Activated T-cell treated with anti-CD3 and anti-CD28 coated beads for 1 hour (primary cell): ENCODE measurements around the gene TMEM132D.

ENCODE experiments used
- DNase-seq: peaks from one replicate; pipeline ENCODE4 v3.0.0-alpha.2; 2020; ENCODE audit warnings: low read depth

TMEM132D gene

DNA sequence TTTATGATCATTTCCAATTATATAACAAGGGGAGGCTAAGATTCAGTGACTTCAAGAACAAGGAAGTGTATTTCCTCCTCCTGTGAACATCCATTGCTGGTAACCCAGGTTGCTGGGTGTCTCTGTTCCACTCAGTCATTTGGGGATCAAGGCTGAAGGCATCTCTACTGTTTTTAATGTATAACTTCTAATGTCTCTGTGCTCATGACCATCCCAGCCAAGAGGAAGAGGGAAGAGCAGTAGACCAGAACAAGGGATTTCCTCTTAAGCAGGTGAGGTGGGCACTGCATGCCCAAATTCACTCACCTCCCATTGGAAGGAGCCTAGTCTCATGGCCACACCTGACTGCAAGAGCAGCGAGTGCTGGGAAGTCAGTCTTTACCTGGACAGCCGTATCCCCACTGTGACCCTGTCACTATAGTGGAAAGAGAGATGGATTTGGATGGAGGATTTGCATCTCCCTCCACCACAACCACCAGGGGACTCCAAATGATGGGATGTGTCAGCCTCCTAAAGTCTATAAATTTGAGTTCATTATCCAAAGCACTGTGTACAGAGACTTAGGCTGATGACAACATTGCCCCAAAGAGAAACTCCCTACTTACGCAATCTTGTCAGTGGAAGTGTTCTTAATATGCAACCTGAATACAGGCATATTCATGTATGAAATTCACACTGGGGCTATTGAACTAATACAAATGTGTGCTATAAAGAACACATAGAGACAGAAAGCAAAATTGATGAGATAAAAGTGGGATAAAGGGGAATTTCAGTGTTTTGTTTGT is 368.7 kb downstream of the TMEM132D start:
- DNase-seq: no peak

DNA sequence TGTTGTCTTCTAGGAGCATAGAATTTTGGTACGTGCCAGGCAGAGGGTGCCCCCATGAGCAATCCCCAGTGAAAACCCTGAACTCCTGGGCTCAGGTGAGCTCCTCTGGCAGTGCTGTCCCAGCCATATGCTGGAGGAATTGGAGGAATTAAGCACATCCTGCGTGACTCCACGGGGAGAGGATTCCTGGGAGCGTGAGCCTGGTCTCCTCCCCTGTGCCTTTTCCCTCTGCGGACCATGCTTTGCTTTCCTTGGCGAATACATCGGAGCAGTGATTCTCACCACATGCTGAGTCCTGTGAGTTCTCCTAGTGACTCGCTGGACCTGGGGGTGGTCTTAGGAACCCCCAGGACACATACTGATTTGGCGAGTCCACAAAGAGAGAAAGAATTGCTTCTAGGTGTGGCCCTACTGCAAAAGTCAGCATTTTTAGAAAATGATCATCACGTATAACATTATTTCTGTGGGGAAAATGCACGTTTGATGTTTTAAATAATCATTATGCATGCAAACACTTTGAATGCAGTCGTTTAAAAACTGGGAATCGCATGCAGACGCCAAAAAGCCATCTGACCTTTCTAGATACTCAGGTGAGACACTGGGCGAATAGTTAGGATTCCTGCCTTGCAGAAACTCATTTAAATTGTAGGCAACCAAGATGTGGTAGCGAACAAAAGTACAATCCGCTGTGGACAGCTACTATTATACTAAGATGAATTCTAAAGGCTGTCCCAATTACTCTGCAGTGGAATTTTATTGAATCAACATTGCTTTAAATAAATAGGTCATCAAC is 370.9 kb downstream of the TMEM132D start:
- no peak for DNase-seq

GRCh38 chr12:129532082-129532481 is 371.7 kb downstream of the TMEM132D start:
- DNase-seq: no peak

DNA sequence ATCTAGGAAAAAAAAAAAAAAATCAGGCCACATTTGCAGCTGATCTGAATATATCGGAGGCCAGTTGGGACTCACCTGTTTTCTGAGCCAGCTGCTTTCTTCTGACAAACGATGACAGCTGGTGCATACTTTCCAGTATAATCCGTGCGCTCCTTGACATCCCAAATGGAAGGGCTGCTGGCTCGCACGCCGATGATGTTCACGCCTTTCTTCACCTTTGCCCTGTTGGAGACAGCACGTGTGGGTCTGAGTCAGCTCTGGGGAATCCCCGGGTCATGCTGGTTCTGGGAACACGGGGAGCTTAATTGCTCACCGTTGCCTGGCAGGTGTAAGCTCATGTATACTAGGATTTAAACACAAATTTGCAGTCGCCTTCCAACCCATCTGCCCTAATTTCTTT is 372.8 kb downstream of the TMEM132D start:
- no peak for DNase-seq

DNA sequence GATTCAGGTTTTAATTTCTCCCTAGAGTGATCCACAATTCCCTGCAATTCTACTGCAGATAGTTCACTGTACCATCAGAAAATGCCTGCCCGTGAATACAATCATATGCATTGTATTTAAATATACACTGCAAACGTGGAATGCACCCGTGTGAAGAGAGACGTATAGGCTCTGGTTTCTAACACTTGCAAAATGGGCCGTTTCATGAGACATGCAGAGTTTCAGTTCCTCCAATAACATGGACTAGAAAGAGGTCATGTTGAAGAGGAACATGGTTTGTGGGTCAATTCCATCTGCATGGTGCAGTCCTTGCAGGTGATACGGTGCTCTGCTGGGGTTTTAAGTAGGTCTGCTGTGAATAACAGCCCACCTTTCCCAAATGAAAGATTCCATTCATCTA is 373.3 kb downstream of the TMEM132D start:
- DNase-seq: no peak

- no peak for DNase-seq
Observed at GRCh38 chr12:129527506-129527905, 376.3 kb downstream of the TMEM132D start.

GRCh38 chr12:129523621-129524020 is 380.2 kb downstream of the TMEM132D start:
- no peak for DNase-seq

DNA sequence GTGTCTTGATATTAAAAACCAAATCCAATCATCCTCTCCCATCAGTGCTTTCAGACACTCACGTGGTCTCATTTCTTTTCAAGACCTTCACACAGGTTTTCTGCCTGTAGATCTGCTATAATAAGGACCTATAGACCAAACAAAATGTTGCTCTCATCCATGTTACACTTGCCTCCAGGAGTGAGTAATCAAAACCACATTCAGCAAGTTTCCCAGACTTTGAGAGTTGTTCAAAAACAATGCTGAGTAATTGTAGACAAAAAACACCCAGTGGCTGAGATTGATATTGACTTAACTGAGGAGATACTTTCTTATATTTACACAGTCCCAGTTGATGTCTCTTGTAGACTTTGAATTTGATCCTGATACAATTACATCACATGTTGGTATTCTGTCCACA is 383.1 kb downstream of the TMEM132D start:
- DNase-seq: no peak

DNA sequence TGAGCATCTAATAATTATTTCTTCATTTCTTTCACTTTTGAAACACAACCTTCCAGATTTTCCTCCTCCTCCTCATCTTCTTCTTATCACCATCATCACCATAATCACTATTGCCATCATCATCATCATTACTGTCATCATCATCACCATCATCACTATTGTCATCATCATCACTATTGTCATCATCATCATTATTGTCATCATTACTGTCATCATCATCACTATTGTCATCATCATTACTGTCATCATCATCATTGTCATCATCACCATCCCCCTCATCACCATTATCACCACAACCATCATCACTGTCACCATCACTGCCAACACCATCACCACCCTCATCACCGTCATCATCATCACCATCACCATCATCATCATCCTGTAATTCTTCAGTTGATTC is 400.0 kb downstream of the TMEM132D start:
- no peak for DNase-seq

DNA sequence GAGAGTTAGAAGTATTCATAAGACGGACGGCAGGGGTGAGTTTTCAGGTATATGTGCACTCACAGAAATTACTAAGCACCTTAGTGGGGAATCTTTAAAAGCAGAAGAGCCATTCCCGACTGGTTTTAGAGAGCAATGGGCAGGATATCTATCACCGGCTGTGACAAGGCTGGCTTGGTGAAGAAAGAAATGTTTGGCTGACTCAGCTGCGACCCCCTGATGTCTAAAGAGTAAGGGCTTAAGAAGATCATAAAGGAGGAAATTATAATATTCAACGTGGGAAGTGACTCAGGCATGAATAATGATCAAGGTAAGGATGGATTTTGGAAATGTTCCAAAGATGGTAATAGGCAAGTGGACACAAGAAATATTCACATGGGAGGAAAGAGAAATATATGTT is 407.6 kb downstream of the TMEM132D start:
- no peak for DNase-seq

- DNase-seq: no peak
Observed at GRCh38 chr12:129494766-129495165, 409.1 kb downstream of the TMEM132D start.

DNA sequence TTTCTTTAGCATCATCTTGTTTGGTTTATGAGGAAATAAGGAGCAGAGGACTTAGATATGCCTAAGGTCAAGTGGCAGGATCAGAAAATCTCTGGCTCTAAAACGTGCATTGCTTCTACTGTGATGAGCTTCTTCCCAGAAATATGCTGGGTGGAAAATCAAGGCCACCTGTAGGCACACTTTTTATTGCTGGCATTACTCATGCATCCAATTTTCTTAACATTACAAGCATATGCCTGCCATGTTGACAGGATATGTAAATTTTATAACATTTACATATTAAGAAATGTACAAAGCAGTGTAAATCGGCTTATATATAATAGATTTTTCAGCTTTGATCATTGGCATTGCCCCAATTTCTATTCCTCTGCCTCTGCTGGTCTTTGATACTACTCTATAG is 409.6 kb downstream of the TMEM132D start:
- no peak for DNase-seq

GRCh38 chr12:129489100-129489676 is 414.6 kb downstream of the TMEM132D start:
- DNase-seq: no peak

- no peak for DNase-seq
Observed at GRCh38 chr12:129486931-129487330, 416.9 kb downstream of the TMEM132D start.

DNA sequence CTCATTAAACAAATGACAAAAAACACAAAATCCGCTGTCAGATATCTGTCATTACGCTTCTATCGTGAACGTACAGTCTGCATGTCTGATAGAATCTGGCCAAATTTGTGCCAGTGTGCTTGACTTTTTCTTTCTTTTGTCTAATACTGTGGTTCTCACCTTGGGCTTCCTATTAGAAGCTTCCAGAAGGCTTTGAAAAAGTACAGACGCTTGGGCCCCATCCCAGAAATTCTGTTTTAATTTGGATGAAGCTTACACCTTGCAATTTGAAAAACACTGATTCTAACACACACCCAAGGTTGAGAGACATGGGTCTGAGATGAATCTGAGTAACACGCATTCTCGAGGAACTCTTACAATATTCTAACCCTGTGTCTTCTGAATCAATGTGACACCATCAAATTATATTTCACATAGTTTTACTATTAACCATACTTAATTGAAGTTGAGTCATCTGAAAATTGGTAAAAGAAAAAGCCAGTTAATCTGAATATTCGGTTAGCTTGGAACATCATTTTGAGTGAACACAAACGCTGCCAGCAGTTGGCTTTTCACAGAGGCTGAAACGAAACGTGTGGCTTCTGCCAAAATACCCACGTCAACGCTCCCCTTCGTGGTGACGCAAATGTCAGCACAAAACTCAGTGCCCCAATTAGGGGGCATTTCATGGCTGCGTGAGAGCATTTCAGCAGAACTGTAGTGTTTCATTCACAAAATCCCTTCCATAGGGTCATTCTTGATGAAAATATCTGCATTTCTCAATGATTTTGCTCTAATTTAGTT is 420.5 kb downstream of the TMEM132D start:
- no peak for DNase-seq

DNA sequence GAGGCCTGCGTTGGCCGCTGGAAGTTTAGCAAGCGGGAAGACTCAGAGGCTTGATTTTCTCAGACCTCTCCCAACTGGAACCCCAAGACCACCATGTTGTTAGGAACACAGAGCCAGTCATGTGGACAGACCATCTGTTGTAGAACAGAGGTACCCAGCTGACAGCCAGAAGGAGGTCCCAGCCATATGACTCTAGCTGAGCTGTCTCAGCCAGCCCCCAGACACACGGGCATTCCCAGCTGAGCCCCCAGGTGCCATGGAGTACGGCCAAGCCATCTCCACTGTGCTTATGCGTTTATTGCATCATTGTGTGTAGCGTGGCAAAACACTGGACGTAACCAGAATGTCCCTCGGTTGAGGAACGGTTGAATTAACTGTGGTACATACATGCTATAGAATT is 421.9 kb downstream of the TMEM132D start:
- no peak for DNase-seq

GRCh38 chr12:129470196-129470595 is 433.6 kb downstream of the TMEM132D start:
- DNase-seq: no peak

DNA sequence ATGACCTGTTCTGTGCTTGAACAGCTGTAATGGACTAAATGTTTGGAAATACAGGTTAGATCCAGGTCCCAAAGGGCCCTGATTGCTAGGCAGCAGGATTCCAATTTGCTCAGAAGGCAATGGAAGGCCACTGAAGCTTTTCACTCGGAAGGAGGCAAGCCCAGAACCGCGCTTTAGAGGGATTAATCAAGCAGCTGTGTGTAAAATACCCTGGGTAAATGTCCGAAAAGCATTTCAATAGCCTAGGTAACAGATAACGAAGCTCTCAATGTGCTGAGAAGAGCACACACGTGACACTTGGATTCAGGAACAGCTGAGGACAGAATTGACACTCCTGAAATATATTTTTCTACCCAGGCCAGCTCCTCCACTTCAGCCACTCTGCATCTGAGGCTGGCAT is 436.1 kb downstream of the TMEM132D start:
- DNase-seq: no peak

DNA sequence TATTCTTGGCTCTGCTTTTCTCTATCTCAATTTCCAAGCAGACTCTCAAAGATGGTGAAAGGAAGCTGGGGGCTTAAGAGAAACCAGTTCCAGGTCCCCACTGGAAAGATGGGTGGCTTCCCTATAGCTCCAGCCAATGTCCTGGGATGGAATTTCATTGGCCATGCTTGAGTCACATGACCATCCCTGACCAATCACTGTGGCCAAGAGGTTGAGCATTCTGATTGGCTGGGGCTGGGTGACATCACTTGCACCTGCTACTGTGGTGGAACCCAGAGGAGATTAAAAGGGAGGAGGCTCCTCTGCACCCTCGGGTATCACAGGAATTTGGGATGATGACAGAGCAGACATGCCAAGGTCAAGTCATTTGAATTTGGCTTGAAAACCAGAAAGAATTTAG is 436.5 kb downstream of the TMEM132D start:
- DNase-seq: no peak

DNA sequence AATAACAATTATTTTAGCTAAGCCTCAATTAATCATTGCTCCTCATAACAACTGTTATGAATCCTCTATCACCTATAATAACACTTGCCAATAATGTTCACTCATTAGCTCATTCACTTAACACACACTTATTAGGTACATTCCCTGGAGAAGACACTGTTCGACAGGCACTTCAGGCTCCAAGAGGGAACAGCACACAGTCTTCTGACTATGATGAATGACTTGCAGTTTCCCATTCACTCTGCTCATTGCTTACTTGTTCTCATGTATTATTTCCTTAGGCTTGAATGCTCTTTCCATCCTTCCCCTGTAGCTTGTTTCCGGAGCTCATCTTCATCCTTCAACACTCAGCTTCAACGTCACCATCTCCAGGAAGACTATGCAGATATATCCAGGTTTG is 437.3 kb downstream of the TMEM132D start:
- no peak for DNase-seq

DNA sequence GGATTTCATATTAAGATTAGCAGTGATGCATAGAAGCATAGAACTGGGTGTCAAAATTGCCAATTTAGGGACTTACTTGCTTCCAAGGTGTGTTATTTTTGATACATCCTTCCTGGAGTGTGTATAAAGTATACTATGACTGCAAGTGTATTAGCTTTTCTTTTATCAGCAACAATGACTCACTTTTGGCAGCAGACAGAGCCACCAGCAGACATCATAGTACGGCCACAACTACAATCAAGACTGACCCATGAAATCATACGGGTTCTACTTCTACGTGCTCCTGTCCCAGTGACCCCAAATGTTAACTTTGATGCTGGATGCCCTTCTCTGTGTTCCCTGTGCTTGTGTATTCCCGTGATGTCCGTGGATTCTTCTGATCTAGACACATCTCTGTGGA is 443.9 kb downstream of the TMEM132D start:
- no peak for DNase-seq

DNA sequence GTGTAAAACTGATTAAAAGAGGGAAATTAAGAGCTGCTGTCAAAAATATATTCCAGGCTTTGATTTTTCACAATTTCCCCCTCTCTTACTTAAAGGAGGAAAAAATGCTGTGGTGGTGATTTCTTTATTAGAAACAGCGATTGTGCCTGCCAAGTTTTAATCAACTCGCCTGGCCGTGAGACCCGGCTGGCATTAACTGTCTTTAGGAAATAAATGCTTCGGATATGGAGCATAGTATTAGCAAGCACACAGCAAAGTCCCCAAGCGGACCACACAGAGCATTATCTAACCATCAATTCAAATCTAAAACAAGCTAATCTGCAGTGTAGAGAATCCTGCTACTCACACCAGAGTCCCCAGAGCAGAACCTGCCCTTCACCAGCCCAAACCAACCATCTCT is 457.1 kb downstream of the TMEM132D start:
- DNase-seq: no peak
